Activated B cell treated with CpG ODN at 0.5 μM for 24 hours (primary cell): ENCODE results near the gene CLEC20A. TPM values are rescaled to one million over a fixed set of nuclear protein-coding genes. Genes with fewer than 3 reads are reported as not detected.

Experiments
- ATAC-seq: fragments of 200-7000 bp; cut with Tn5 transposase; one replicate; pipeline ENCODE4 v1.10.0; 2021; ENCODE audit warnings: low read depth, mild to moderate bottlenecking, moderate library complexity
- CTCF ChIA-PET: fragments of 350-600 bp; sonication (Branson Sonifier 250); formaldehyde crosslinking; loops from one replicate; lab custom pipeline; 2021; ENCODE audit warnings: antibody characterized with exemption; lab: Charles Lee
- POLR2A ChIA-PET: fragments of 350-600 bp; sonication (Branson Sonifier 250); formaldehyde crosslinking; loops from one replicate; lab custom pipeline; 2021; ENCODE audit warnings: antibody characterized with exemption; lab: Charles Lee
- DNase-seq: peaks from one replicate; pipeline ENCODE4 v3.0.0; 2022
- H3K27ac Mint-ChIP-seq: one replicate; pipeline ENCODE4 v1.8.0; 2020; ENCODE audit warnings: mixed read lengths
- H3K27me3 Mint-ChIP-seq: one replicate; pipeline ENCODE4 v1.8.0; 2021; ENCODE audit warnings: mixed read lengths
- H3K36me3 Mint-ChIP-seq: one replicate; pipeline ENCODE4 v1.8.0; 2021; ENCODE audit warnings: low read depth, mixed read lengths
- H3K4me1 Mint-ChIP-seq: one replicate; pipeline ENCODE4 v1.8.0; 2021; ENCODE audit warnings: mixed read lengths
- H3K4me3 Mint-ChIP-seq: one replicate; pipeline ENCODE4 v1.8.0; 2020; ENCODE audit warnings: mild to moderate bottlenecking, mixed read lengths
- H3K9me3 Mint-ChIP-seq: one replicate; pipeline ENCODE4 v1.8.0; 2020; ENCODE audit warnings: mixed read lengths
- CTCF ChIP-seq: fragments of 200-600 bp; IDR thresholded peaks from one replicate; pipeline ENCODE4 v1.8.0; 2022; ENCODE audit warnings: antibody characterized with exemption, mild to moderate bottlenecking
- intact Hi-C: fragments of 100-400 bp; cut with micrococcal nuclease; formaldehyde crosslinking; loops from one replicate; pipeline ENCODE4 v1.15.1; 2024
- total RNA-seq: library from RNA; stranded (reverse); gene quantifications from 2 replicates; pipeline ENCODE4 v1.2.3, GENCODE V29; 2022

Gene CLEC20A
- total RNA-seq, 1 donor from 2014 or later = 1.7 TPM

DNA sequence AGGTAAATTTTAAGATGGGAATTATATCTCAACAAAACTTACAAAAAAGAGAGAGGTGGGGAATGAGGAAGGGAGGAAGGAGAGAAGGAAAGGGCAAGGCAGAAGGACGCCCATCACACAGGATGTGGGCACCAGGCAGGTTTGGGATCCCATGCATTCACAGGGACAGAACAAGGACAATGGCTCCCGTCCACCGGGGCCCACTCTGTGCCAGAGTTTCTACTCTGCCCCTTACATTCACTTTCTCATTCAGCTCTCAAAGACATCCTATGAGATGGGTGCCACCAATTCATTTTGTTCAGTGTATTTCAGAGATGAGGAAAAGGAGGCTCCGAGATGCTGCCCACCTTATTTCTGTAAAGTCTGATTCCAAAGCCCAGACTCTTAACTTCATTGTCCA is 7.4 kb downstream of the CLEC20A start:
- Mint-ChIP-seq H3K27me3 (peaks cover 4% of the 10 kb centered on the region), H3K4me3 (no peak overlapping the region), H3K4me1 (peaks cover 28% of the 10 kb centered on the region), H3K9me3 (no peaks in the 10 kb centered on the region), H3K36me3 (no peaks in the 10 kb centered on the region), H3K27ac (no peak overlapping the region)
- DNase-seq (no peak), ATAC-seq (no peak)
- intact Hi-C loops = no loop called here
- CTCF ChIA-PET = no interaction called here
- POLR2A ChIA-PET = no interaction called here
- TF ChIP-seq CTCF = no peak

DNA sequence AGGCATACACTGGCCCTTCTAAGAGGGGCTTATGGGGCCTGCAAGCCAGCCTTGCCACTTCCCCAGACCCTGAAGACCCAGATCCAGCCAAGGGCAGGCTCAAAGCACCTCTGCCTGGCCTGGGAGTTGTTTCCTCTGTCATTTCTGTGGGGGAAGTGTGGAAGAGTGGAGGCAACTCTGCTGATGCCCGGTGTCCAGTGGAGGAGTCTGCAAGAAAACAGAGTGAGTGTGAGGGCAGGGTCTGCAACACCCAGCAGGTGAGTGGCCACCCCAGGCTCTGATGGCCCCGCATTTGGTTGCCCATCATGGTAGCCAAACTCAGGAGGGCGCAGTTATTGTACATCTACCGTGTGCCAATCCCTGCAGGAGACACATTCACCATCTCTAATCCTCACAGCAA is 8.4 kb downstream of the CLEC20A start:
- Mint-ChIP-seq H3K4me1 (peaks cover 31% of the 10 kb centered on the region), H3K27me3 (peaks cover 4% of the 10 kb centered on the region), H3K9me3 (no peaks in the 10 kb centered on the region), H3K4me3 (no peak overlapping the region), H3K36me3 (no peaks in the 10 kb centered on the region), H3K27ac (no peak overlapping the region)
- CTCF ChIA-PET = no interaction called here
- ATAC-seq = no peak
- no peak for DNase-seq
- intact Hi-C loops = no loop called here
- no peak for TF ChIP-seq CTCF
- POLR2A ChIA-PET = no interaction called here

GRCh38 chr1:178487070-178487615 is 9.6 kb downstream of the CLEC20A start:
- ATAC-seq (peak; percentile 44), DNase-seq (no peak)
- peak overlapping the region; percentile 64 for H3K27ac Mint-ChIP-seq
- H3K4me1 Mint-ChIP-seq = peaks cover 34% of the 10 kb centered on the region
- no peaks in the 10 kb centered on the region for H3K9me3 Mint-ChIP-seq
- H3K4me3 Mint-ChIP-seq = peak overlapping the region; percentile 36
- ChIA-PET CTCF (no interaction called here), POLR2A (no interaction called here)
- peaks cover 4% of the 10 kb centered on the region for H3K27me3 Mint-ChIP-seq
- no peaks in the 10 kb centered on the region for H3K36me3 Mint-ChIP-seq
- intact Hi-C loops = no loop called here
- TF ChIP-seq CTCF = no peak

DNA sequence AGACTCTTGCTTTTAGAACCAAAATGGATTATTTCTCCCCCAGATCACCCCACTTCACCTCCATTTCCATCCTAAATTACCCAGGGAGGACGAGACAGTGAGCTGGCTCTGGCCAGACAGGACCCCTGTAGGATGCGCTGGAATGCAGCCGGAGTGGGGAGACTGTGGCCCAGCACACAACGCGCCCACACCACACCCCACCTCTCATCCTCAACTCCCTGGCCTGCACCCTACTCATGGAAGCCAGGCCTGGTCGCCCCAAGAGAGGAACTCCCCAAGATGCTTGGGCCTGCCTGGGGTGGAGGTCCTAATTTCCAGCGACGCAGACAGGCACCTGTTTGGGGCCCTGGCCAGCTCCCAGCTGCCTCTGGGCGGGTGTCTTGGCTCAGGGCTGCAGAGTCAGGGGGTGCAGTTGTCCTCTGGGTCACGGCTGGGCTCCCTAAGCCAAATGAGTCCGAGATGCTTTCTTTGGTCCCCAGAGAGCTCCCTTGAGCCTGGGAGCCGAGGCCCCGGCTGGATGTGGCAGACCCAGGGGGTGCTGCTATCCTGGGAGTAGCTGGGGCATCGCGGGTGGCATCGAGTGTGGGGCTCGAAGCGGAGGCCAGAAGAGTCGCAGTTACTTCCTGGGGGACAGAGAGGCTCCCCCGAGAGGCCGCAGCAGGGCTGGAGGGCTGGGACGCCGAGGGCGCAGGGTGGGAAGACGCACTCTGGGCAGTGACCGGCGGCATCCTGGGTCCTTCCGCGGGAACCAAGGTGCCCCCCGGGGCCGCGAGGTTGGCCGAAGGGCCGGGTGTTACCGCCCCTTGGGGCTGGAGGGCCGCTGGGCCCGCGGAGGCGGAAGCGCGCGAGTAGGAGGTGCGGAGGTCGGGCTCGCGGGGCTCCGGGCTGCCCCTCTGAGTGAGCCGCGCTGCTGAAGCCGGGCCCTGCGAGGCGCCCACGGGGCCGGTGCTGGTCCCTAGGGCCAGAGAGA is 10.4 kb downstream of the CLEC20A start:
- ChIA-PET CTCF (no interaction called here), POLR2A (interaction anchor here (0.7 kb wide), 1 partner anchor 394 kb away, joined by 3 read pairs; no protein-coding TSS in a partner anchor)
- Mint-ChIP-seq H3K4me1 (peaks cover 34% of the 10 kb centered on the region), H3K4me3 (peak overlapping the region; percentile 36), H3K9me3 (no peaks in the 10 kb centered on the region), H3K36me3 (no peaks in the 10 kb centered on the region), H3K27ac (peak overlapping the region; percentile 57), H3K27me3 (peaks cover 4% of the 10 kb centered on the region)
- intact Hi-C loops = no loop called here
- no peak for TF ChIP-seq CTCF
- DNase-seq (peak; percentile 48), ATAC-seq (peak; percentile 63)

GRCh38 chr1:178485541-178485981 is 11.2 kb downstream of the CLEC20A start:
- DNase-seq = no peak
- Mint-ChIP-seq H3K9me3 (no peaks in the 10 kb centered on the region), H3K36me3 (no peaks in the 10 kb centered on the region), H3K27ac (peak overlapping the region; percentile 57), H3K4me3 (peak overlapping the region; percentile 36), H3K27me3 (peaks cover 4% of the 10 kb centered on the region), H3K4me1 (peaks cover 34% of the 10 kb centered on the region)
- intact Hi-C loops = no loop called here
- ChIA-PET POLR2A (no interaction called here), CTCF (no interaction called here)
- peak; percentile 51 for ATAC-seq
- TF ChIP-seq CTCF = no peak
